Stimulated activated CD8-positive, alpha-beta memory T cell treated with anti-CD3 and anti-CD28 coated beads, Interleukin-4, amount 100 ng/mL, for 4 hours (primary cell): ENCODE data around the gene HID1.

Experiments
- DNase-seq, 2 donors: peaks; one replicate each; pipeline ENCODE4 v3.0.0-alpha.2; 2020; ENCODE audit warnings: low read depth in 2 of 2, low spot score in 1 of 2

The HID1 gene

GRCh38 chr17:74949455-74950115, 23.0 kb downstream of the HID1 start:
- DNase-seq = no peak

- no peak for DNase-seq
Observed at GRCh38 chr17:74947041-74947754, 25.4 kb downstream of the HID1 start.

GRCh38 chr17:74946641-74947040, 25.9 kb downstream of the HID1 start:
- no peak for DNase-seq

GRCh38 chr17:74945543-74945942, 27.0 kb downstream of the HID1 start:
- DNase-seq = no peak

- DNase-seq = no peak
Observed at GRCh38 chr17:74943808-74944522, 28.6 kb downstream of the HID1 start.

- no peak for DNase-seq
Observed at GRCh38 chr17:74941128-74941725, 31.3 kb downstream of the HID1 start.

GRCh38 chr17:74939534-74939933, 33.0 kb downstream of the HID1 start:
- DNase-seq = no peak

- DNase-seq = no peak
Observed at GRCh38 chr17:74938194-74938950, 34.2 kb downstream of the HID1 start.

GRCh38 chr17:74937064-74938051, 35.2 kb downstream of the HID1 start:
- no peak for DNase-seq

- DNase-seq = no peak
Observed at GRCh38 chr17:74936470-74936799, 36.1 kb downstream of the HID1 start.

GRCh38 chr17:74935585-74936469, 36.7 kb downstream of the HID1 start, which contains the start of gene OTOP3:
TSS of gene OTOP3 (plus strand) at chr17:74935898. CDS start at chr17:74935922, 24 bp downstream.
- DNase-seq = no peak

- no peak for DNase-seq
Observed at GRCh38 chr17:74935048-74935447, 37.5 kb downstream of the HID1 start.

GRCh38 chr17:74930535-74931036, 42.0 kb downstream of the HID1 start:
- no peak for DNase-seq

- DNase-seq = no peak
Observed at GRCh38 chr17:74928786-74929185, 43.8 kb downstream of the HID1 start.

- DNase-seq = no peak
Observed at GRCh38 chr17:74925242-74925641, 47.3 kb downstream of the HID1 start.

GRCh38 chr17:74924250-74924948, 48.2 kb downstream of the HID1 start, which contains the start of gene OTOP2:
TSS of gene OTOP2 (plus strand) at chr17:74924273. CDS start at chr17:74924633, 360 bp downstream.
- no peak for DNase-seq

- peak; percentile 38 to 56 for DNase-seq
Observed at GRCh38 chr17:74923538-74924249, 48.9 kb downstream of the HID1 start.
